Endothelial cell of umbilical vein (primary cell): ENCODE measurements around the gene SPINK1. TPM values are rescaled to one million over a fixed set of nuclear protein-coding genes. Genes with fewer than 3 reads are reported as not detected.

Experiments used
- BruUV-seq: library from RNA; stranded (reverse); fragments of 400-500 nt; replicated peaks from 2 replicates; lab custom pipeline; 2021; lab: Mats Ljungman, UMichigan
- CTCF ChIA-PET: fragments of 300-600, 350-600 bp; sonication (Branson Sonifier 250); formaldehyde crosslinking; loops from one replicate; lab custom pipeline; 2021; ENCODE audit warnings: antibody characterized with exemption, inconsistent platforms; lab: Charles Lee
- POLR2A ChIA-PET: fragments of 300-600, 350-600 bp; sonication (Branson Sonifier 250); formaldehyde crosslinking; loops from one replicate; lab custom pipeline; 2021; ENCODE audit warnings: antibody characterized with exemption, inconsistent platforms; lab: Charles Lee
- DNase-seq: peaks from one replicate; pipeline ENCODE4 v3.0.0-alpha.2; 2011; ENCODE audit warnings: low read depth, low spot score
- FAIRE-seq: peaks from 2 replicates; lab custom pipeline; 2011; peaks lifted over from hg19 to GRCh38; lab: Jason Lieb, UNC
- H2AFZ ChIP-seq: 2 replicates; pipeline ENCODE4 v1.6.0; 2012; ENCODE audit warnings: low read depth, low read length, control low read depth, inconsistent platforms
- H3K27ac ChIP-seq: 2 replicates; pipeline ENCODE4 v1.5.1; 2011; ENCODE audit warnings: low read depth, mild to moderate bottlenecking, control low read depth, low read length, moderate library complexity; ENCODE audit not compliant: insufficient read depth
- H3K27me3 ChIP-seq, 2 experiments: 2 replicates each; pipeline versions ENCODE4 v1.6.0 to v1.6.1; 2011; ENCODE audit warnings: low read length in 2 of 2, mixed read lengths in 1 of 2; ENCODE audit not compliant: control insufficient read depth in 2 of 2, insufficient read depth in 2 of 2
- H3K36me3 ChIP-seq, 2 experiments: 2 replicates in 1 of 2; 3 replicates in 1 of 2; pipeline ENCODE4 v1.5.1; 2011; ENCODE audit warnings: low read length in 2 of 2, mild to moderate bottlenecking in 1 of 2, moderate library complexity in 1 of 2; ENCODE audit not compliant: control insufficient read depth in 2 of 2, insufficient read depth in 2 of 2; ENCODE audit errors: extremely low read depth in 1 of 2
- H3K4me1 ChIP-seq: 3 replicates; pipeline ENCODE4 v1.5.1; 2011; ENCODE audit warnings: mild to moderate bottlenecking, low read length; ENCODE audit not compliant: control insufficient read depth, insufficient read depth; ENCODE audit errors: extremely low read depth
- H3K4me2 ChIP-seq: 2 replicates; pipeline ENCODE4 v1.6.1; 2011; ENCODE audit warnings: low read length, control low read depth, mixed read lengths; ENCODE audit not compliant: insufficient read depth
- H3K4me3 ChIP-seq, 3 experiments: fragments of 200-600 bp in 1 of 3; sonication (generic), shearing (Covaris generic) in 1 of 3; replicated peaks in 1 of 3; 2 replicates each; pipeline ENCODE4 v1.5.1; 2011 to 2016; ENCODE audit warnings: control low read depth in 3 of 3, low read length in 3 of 3, mild to moderate bottlenecking in 2 of 3, inconsistent platforms in 1 of 3, low read depth in 1 of 3, moderate library complexity in 1 of 3; ENCODE audit not compliant: insufficient read depth in 1 of 3
- H3K79me2 ChIP-seq: 2 replicates; pipeline ENCODE4 v1.6.0; 2012; ENCODE audit warnings: low read length, inconsistent platforms; ENCODE audit not compliant: control insufficient read depth, insufficient read depth
- H3K9ac ChIP-seq: replicated peaks from 2 replicates; pipeline ENCODE3; 2011; ENCODE audit warnings: low read length, control low read depth; ENCODE audit not compliant: insufficient read depth; ENCODE audit errors: extremely low read depth
- H3K9me1 ChIP-seq: replicated peaks from 3 replicates; pipeline ENCODE4 v1.6.0; 2011; ENCODE audit warnings: mild to moderate bottlenecking, low read length; ENCODE audit not compliant: control insufficient read depth, insufficient read depth; ENCODE audit errors: extremely low read depth
- H3K9me3 ChIP-seq: replicated peaks from 2 replicates; pipeline ENCODE4 v1.5.1; 2012; ENCODE audit warnings: low read length, inconsistent platforms; ENCODE audit not compliant: control insufficient read depth, insufficient read depth
- H4K20me1 ChIP-seq: replicated peaks from 2 replicates; pipeline ENCODE3; 2011; ENCODE audit warnings: mild to moderate bottlenecking, low read length; ENCODE audit not compliant: control insufficient read depth, insufficient read depth; ENCODE audit errors: extremely low read depth
- CTCF ChIP-seq, 2 donors: IDR thresholded peaks; 1 replicate in 1 of 2; 2 replicates in 1 of 2; pipeline ENCODE4 v1.5.1; 2011; ENCODE audit warnings: low read length in 2 of 2, mild to moderate bottlenecking in 2 of 2, moderate library complexity in 2 of 2, control low read depth in 1 of 2, inconsistent platforms in 1 of 2, low read depth in 1 of 2; ENCODE audit not compliant: insufficient read depth in 1 of 2; ENCODE audit errors: extremely low read depth in 1 of 2
- EZH2 ChIP-seq: IDR thresholded peaks from 2 replicates; pipeline ENCODE4 v1.6.1; 2012; ENCODE audit warnings: borderline replicate concordance, low read depth, mild to moderate bottlenecking, moderate library complexity, low read length, inconsistent platforms; ENCODE audit not compliant: severe bottlenecking
- FOS ChIP-seq: IDR thresholded peaks from 2 replicates; pipeline ENCODE4 v1.6.1; 2011; ENCODE audit warnings: mild to moderate bottlenecking, low read length, moderate library complexity, borderline replicate concordance; ENCODE audit not compliant: insufficient read depth
- GATA2 ChIP-seq: IDR thresholded peaks from 2 replicates; pipeline ENCODE4 v1.7.0; 2011; ENCODE audit warnings: low read depth, mild to moderate bottlenecking, moderate library complexity, mixed read lengths, low read length; ENCODE audit not compliant: insufficient read length, insufficient read depth
- JUN ChIP-seq: IDR thresholded peaks from 2 replicates; pipeline ENCODE4 v1.6.1; 2011; ENCODE audit warnings: borderline replicate concordance, low read depth; ENCODE audit not compliant: insufficient read length, insufficient read depth
- MAX ChIP-seq: IDR thresholded peaks from 2 replicates; pipeline ENCODE4 v1.6.1; 2011; ENCODE audit not compliant: insufficient read depth, insufficient read length
- MYC ChIP-seq: IDR thresholded peaks from one replicate; pipeline ENCODE4 v1.6.1; 2011; ENCODE audit warnings: mild to moderate bottlenecking, low read depth, low read length
- POLR2A ChIP-seq: IDR thresholded peaks from 2 replicates; pipeline ENCODE4 v1.6.1; 2012; ENCODE audit warnings: low read depth, mild to moderate bottlenecking, control low read depth, low read length
- POLR2AphosphoS5 ChIP-seq: IDR thresholded peaks from 2 replicates; pipeline ENCODE4 v1.6.1; 2012; ENCODE audit warnings: low read depth, mild to moderate bottlenecking, control low read depth, low read length, moderate library complexity; ENCODE audit not compliant: insufficient read depth
- dilution Hi-C: fragments of 300-500 bp; cut with MboI; formaldehyde crosslinking; loops from one replicate; pipeline ENCODE4 v1.15.0; 2019; ENCODE audit warnings: low sequenced_read_pairs; ENCODE audit not compliant: extremely low pct_ligation_motif_present
- intact Hi-C: fragments of 100-400 bp; cut with micrococcal nuclease; formaldehyde crosslinking; loops from one replicate; pipeline ENCODE4 v1.10.0; 2022
- polyA plus RNA-seq, 4 experiments: library from polyadenylated mRNA; depleted of rRNA in 3 of 4; stranded (reverse) in 3 of 4; unstranded in 1 of 4; fragments of >200 nt; gene quantifications; 2 replicates each; pipeline versions ENCODE4 v1.2.1 to v1.2.3, GENCODE V29; 2011 to 2012; ENCODE audit warnings: missing spikeins in 1 of 4
- total RNA-seq: library from RNA; stranded (reverse); gene quantifications from 2 replicates; pipeline ENCODE4 v1.2.3, GENCODE V29; 2021

The SPINK1 gene
- total and polyA plus RNA-seq, 2 donors (not counting 3 experiments of a cell fraction or from before 2014, with no cell fraction given), result not detected

- no peak overlapping the region for H2AFZ ChIP-seq
- intact Hi-C loops, result no loop called here
- no peaks in the 10 kb centered on the region for H3K9me3 ChIP-seq
- H3K9me1 ChIP-seq, result no peaks in the 10 kb centered on the region
- H4K20me1 ChIP-seq, result no peaks in the 10 kb centered on the region
- dilution Hi-C loops, result no loop called here
- ChIA-PET POLR2A (no interaction called here), CTCF (interaction anchor here (1.1 kb wide), 1 partner anchor 54 kb away, joined by 8 read pairs; no protein-coding TSS in a partner anchor)
- H3K4me3 ChIP-seq, result no peak overlapping the region
- H3K9ac ChIP-seq, result no peak overlapping the region
- no TSS peak for BruUV-seq
- H3K27me3 ChIP-seq, result peaks cover 4 to 8% of the 10 kb centered on the region in 2 experiments
- DNase-seq, result no peak
- H3K27ac ChIP-seq, result no peak overlapping the region
- H3K4me2 ChIP-seq, result no peak overlapping the region
- H3K36me3 ChIP-seq, result no peaks in the 10 kb centered on the region
- no peaks in the 10 kb centered on the region for H3K4me1 ChIP-seq
- no peak for FAIRE-seq
- TF ChIP-seq GATA2 (no peak), MYC (no peak), MAX (no peak), CTCF (IDR thresholded peaks at IDR 0.05; ENCODE audit: extremely low read depth in 1 of 2, insufficient read depth in 1 of 2, low read depth in 1 of 2, low read length in 2 of 2) (no peak), JUN (no peak), POLR2A (no peak), FOS (no peak), POLR2AphosphoS5 (no peak), EZH2 (no peak)
- no peaks in the 10 kb centered on the region for H3K79me2 ChIP-seq
Observed at GRCh38 chr5:147880487-147880886, 49.0 kb upstream of the SPINK1 start.
